Stimulated activated CD4-positive, alpha-beta T cell treated with anti-CD3 and anti-CD28 coated beads, Interleukin-2, amount 100 ng/mL, for 48 hours (primary cell): ENCODE measurements around the gene TBL1X.

ENCODE experiments used
- DNase-seq, 2 donors: peaks; one replicate each; pipeline ENCODE4 v3.0.0-alpha.2; 2020

The TBL1X gene

GRCh38 chrX:9635803-9636202, 170.9 kb downstream of the TBL1X start:
- DNase-seq = no peak

GRCh38 chrX:9638871-9639270, 174.0 kb downstream of the TBL1X start:
- DNase-seq = no peak

- DNase-seq = no peak
Measured at GRCh38 chrX:9642270-9642995, 177.6 kb downstream of the TBL1X start.

GRCh38 chrX:9643807-9644206, 178.9 kb downstream of the TBL1X start:
- DNase-seq = no peak

- DNase-seq = peak; percentile 2 to 4
Measured at GRCh38 chrX:9644335-9644734, 179.5 kb downstream of the TBL1X start.

GRCh38 chrX:9646471-9647224, 181.8 kb downstream of the TBL1X start:
- no peak for DNase-seq

- no peak for DNase-seq
Measured at GRCh38 chrX:9647431-9647830, 182.6 kb downstream of the TBL1X start.

GRCh38 chrX:9650091-9650490, 185.2 kb downstream of the TBL1X start:
- no peak for DNase-seq

- DNase-seq = no peak
Measured at GRCh38 chrX:9651737-9652136, 186.9 kb downstream of the TBL1X start.

- no peak for DNase-seq
Measured at GRCh38 chrX:9654929-9655328, 190.1 kb downstream of the TBL1X start.

GRCh38 chrX:9656277-9656676, 191.4 kb downstream of the TBL1X start:
- DNase-seq = no peak

- DNase-seq = no peak
Measured at GRCh38 chrX:9656871-9657270, 192.0 kb downstream of the TBL1X start.

GRCh38 chrX:9657590-9658256, 192.9 kb downstream of the TBL1X start:
- DNase-seq = no peak

GRCh38 chrX:9658409-9658808, 193.6 kb downstream of the TBL1X start:
- no peak for DNase-seq

GRCh38 chrX:9659571-9660195, 194.8 kb downstream of the TBL1X start:
- DNase-seq = no peak

- no peak for DNase-seq
Measured at GRCh38 chrX:9662148-9662547, 197.3 kb downstream of the TBL1X start.

GRCh38 chrX:9663216-9663615, 198.4 kb downstream of the TBL1X start:
- DNase-seq = no peak

GRCh38 chrX:9664224-9664623, 199.4 kb downstream of the TBL1X start:
- no peak for DNase-seq

- no peak for DNase-seq
Measured at GRCh38 chrX:9665113-9665512, 200.3 kb downstream of the TBL1X start.

GRCh38 chrX:9668537-9668936, 203.7 kb downstream of the TBL1X start:
- no peak for DNase-seq

GRCh38 chrX:9670136-9670814, 205.4 kb downstream of the TBL1X start:
- DNase-seq = no peak

GRCh38 chrX:9671998-9672397, 207.1 kb downstream of the TBL1X start:
- no peak for DNase-seq

GRCh38 chrX:9676306-9676705, 211.4 kb downstream of the TBL1X start:
- no peak for DNase-seq
